ENCODE data around the gene VPS16. TPM values are rescaled to one million over a fixed set of nuclear protein-coding genes. Genes with fewer than 3 reads are reported as not detected.
"Not testable (repeated sequence)": the region's sequence is repeated elsewhere in the genome, so short reads cannot be mapped to it uniquely, and the experiment has no call there.

The VPS16 gene
- total RNA-seq, 1 experiment from 2014 or later = 40.5 TPM

GRCh38 chr20:2800521-2801285, 39.8 kb upstream of the VPS16 start, which contains the start of gene CPXM1:
Gene CPXM1 (minus strand): TSS chr20:2800627. CDS start chr20:2800572, 55 bp downstream.
- DNase-seq (ENCODE audit: low read depth in 1 of 2, low spot score in 2 of 2) = peak in 1 of 2 experiments; percentile 17
- H3K36me3 ChIP-seq = no peaks in the 10 kb centered on the region
- peak within 1 kb of the TSS; percentile 31 for H3K4me3 ChIP-seq
- H3K4me1 ChIP-seq (replicated peaks) = peaks cover 16% of the 10 kb centered on the region
- H3K27me3 ChIP-seq (replicated peaks) = peaks cover 35% of the 10 kb centered on the region
- no peaks in the 10 kb centered on the region; the same call in 1 of the 2 replicates for H3K9me3 ChIP-seq (replicated peaks)
- H3K27ac ChIP-seq = no peak within 1 kb of the TSS

GRCh38 chr20:2801286-2801728, 39.2 kb upstream of the VPS16 start:
- H3K4me3 ChIP-seq = no peak overlapping the region; the same call in 1 of the 2 replicates
- H3K27me3 ChIP-seq (replicated peaks) = peaks cover 35% of the 10 kb centered on the region
- no peaks in the 10 kb centered on the region for H3K36me3 ChIP-seq
- H3K27ac ChIP-seq = no peak overlapping the region
- no peak for DNase-seq (ENCODE audit: low read depth in 1 of 2, low spot score in 2 of 2)
- no peaks in the 10 kb centered on the region; the same call in 1 of the 2 replicates for H3K9me3 ChIP-seq (replicated peaks)
- H3K4me1 ChIP-seq (replicated peaks) = peaks cover 16% of the 10 kb centered on the region

GRCh38 chr20:2804041-2804828, 36.3 kb upstream of the VPS16 start:
- peaks cover 33% of the 10 kb centered on the region for H3K27me3 ChIP-seq (replicated peaks)
- no peak overlapping the region for H3K4me3 ChIP-seq
- no peaks in the 10 kb centered on the region; the same call in 1 of the 2 replicates for H3K9me3 ChIP-seq (replicated peaks)
- H3K36me3 ChIP-seq = no peaks in the 10 kb centered on the region
- peak in 1 of 2 experiments; percentile 30 for DNase-seq (ENCODE audit: low read depth in 1 of 2, low spot score in 2 of 2)
- H3K4me1 ChIP-seq (replicated peaks) = peaks cover 16% of the 10 kb centered on the region
- no peak overlapping the region for H3K27ac ChIP-seq

GRCh38 chr20:2804852-2805688, 35.5 kb upstream of the VPS16 start:
- peaks cover 24% of the 10 kb centered on the region for H3K27me3 ChIP-seq (replicated peaks)
- H3K9me3 ChIP-seq (replicated peaks) = no peaks in the 10 kb centered on the region; the same call in 1 of the 2 replicates
- H3K36me3 ChIP-seq = no peaks in the 10 kb centered on the region
- H3K27ac ChIP-seq = no peak overlapping the region
- no peak overlapping the region for H3K4me3 ChIP-seq
- DNase-seq (ENCODE audit: low read depth in 1 of 2, low spot score in 2 of 2) = peak in 1 of 2 experiments; percentile 40
- peaks cover 15% of the 10 kb centered on the region for H3K4me1 ChIP-seq (replicated peaks)

- H3K36me3 ChIP-seq = no peaks in the 10 kb centered on the region
- no peak overlapping the region for H3K27ac ChIP-seq
- DNase-seq (ENCODE audit: low read depth in 1 of 2, low spot score in 2 of 2) = no peak
- H3K4me1 ChIP-seq (replicated peaks) = peaks cover 9% of the 10 kb centered on the region
- peaks cover 18% of the 10 kb centered on the region for H3K27me3 ChIP-seq (replicated peaks)
- H3K9me3 ChIP-seq (replicated peaks) = no peaks in the 10 kb centered on the region; the same call in 1 of the 2 replicates
- H3K4me3 ChIP-seq = no peak overlapping the region
Observed at GRCh38 chr20:2805689-2806350, 34.7 kb upstream of the VPS16 start.

- peaks cover 13% of the 10 kb centered on the region for H3K27me3 ChIP-seq (replicated peaks)
Observed at GRCh38 chr20:2806351-2806701, 34.2 kb upstream of the VPS16 start.

GRCh38 chr20:2807019-2807418, 33.5 kb upstream of the VPS16 start:
- DNase-seq (ENCODE audit: low read depth in 1 of 2, low spot score in 2 of 2) = peak in 1 of 2 experiments; percentile 19
- H3K9me3 ChIP-seq (replicated peaks) = 0 out of 2 replicates have a peak, but pooled peaks cover 1% of the 10 kb centered on the region
- no peaks in the 10 kb centered on the region for H3K4me1 ChIP-seq (replicated peaks)
- no peaks in the 10 kb centered on the region for H3K36me3 ChIP-seq
- peaks cover 8% of the 10 kb centered on the region for H3K27me3 ChIP-seq (replicated peaks)
- no peak overlapping the region for H3K4me3 ChIP-seq
- no peak overlapping the region for H3K27ac ChIP-seq

More at GRCh38 chr20:2806351-2806701, 34.2 kb upstream of the VPS16 start:
- Histone ChIP-seq H3K27ac (no peak overlapping the region), H3K4me3 (no peak overlapping the region), H3K36me3 (no peaks in the 10 kb centered on the region), H3K9me3 (replicated peaks) (no peaks in the 10 kb centered on the region; the same call in 1 of the 2 replicates), H3K4me1 (replicated peaks) (peaks cover 4% of the 10 kb centered on the region)
- DNase-seq (ENCODE audit: low read depth in 1 of 2, low spot score in 2 of 2) = peak in 1 of 2 experiments; percentile 16

- not testable (repeated sequence) for H3K27ac ChIP-seq; H3K4me1 ChIP-seq (replicated peaks); H3K9me3 ChIP-seq (replicated peaks); H3K27me3 ChIP-seq (replicated peaks); DNase-seq (ENCODE audit: low read depth in 1 of 2, low spot score in 2 of 2); H3K36me3 ChIP-seq; H3K4me3 ChIP-seq
Observed at GRCh38 chr20:2807929-2808328, 32.6 kb upstream of the VPS16 start.

GRCh38 chr20:2809690-2810089, 30.9 kb upstream of the VPS16 start:
- H3K27me3 ChIP-seq (replicated peaks) = no peaks in the 10 kb centered on the region; the same call in 1 of the 2 replicates
- H3K36me3 ChIP-seq = no peaks in the 10 kb centered on the region
- no peak overlapping the region for H3K4me3 ChIP-seq
- DNase-seq (ENCODE audit: low read depth in 1 of 2, low spot score in 2 of 2) = peak in 1 of 2 experiments; percentile 16
- peaks cover 7% of the 10 kb centered on the region for H3K4me1 ChIP-seq (replicated peaks)
- 0 out of 2 replicates have a peak, but pooled peaks cover 7% of the 10 kb centered on the region for H3K9me3 ChIP-seq (replicated peaks)
- H3K27ac ChIP-seq = no peak overlapping the region

- Histone ChIP-seq H3K4me1 (replicated peaks) (peaks cover 14% of the 10 kb centered on the region), H3K27me3 (replicated peaks) (no peaks in the 10 kb centered on the region), H3K27ac (no peak overlapping the region), H3K36me3 (no peaks in the 10 kb centered on the region), H3K9me3 (replicated peaks) (0 out of 2 replicates have a peak, but pooled peaks cover 7% of the 10 kb centered on the region), H3K4me3 (no peak overlapping the region)
- DNase-seq (ENCODE audit: low read depth in 1 of 2, low spot score in 2 of 2) = no peak
Observed at GRCh38 chr20:2812189-2812588, 28.4 kb upstream of the VPS16 start.

GRCh38 chr20:2814076-2814475, 26.5 kb upstream of the VPS16 start:
- Histone ChIP-seq H3K4me1 (replicated peaks) (peaks cover 14% of the 10 kb centered on the region), H3K36me3 (no peaks in the 10 kb centered on the region), H3K27ac (no peak overlapping the region), H3K27me3 (replicated peaks) (no peaks in the 10 kb centered on the region), H3K4me3 (no peak overlapping the region), H3K9me3 (replicated peaks) (0 out of 2 replicates have a peak, but pooled peaks cover 7% of the 10 kb centered on the region)
- DNase-seq (ENCODE audit: low read depth in 1 of 2, low spot score in 2 of 2) = peak in 1 of 2 experiments; percentile 25

GRCh38 chr20:2814587-2815051, 25.9 kb upstream of the VPS16 start, which contains the start of gene C20orf141:
Gene C20orf141 (plus strand): TSS chr20:2814987. CDS start chr20:2815185, 198 bp downstream.
- H3K36me3 ChIP-seq = no peaks in the 10 kb centered on the region
- peak; percentile 87 to 92 for DNase-seq (ENCODE audit: low read depth in 1 of 2, low spot score in 2 of 2)
- no peak within 1 kb of the TSS for H3K4me3 ChIP-seq
- 0 out of 2 replicates have a peak, but pooled peaks cover 7% of the 10 kb centered on the region for H3K9me3 ChIP-seq (replicated peaks)
- H3K27ac ChIP-seq = peak within 1 kb of the TSS; percentile 23
- H3K27me3 ChIP-seq (replicated peaks) = no peaks in the 10 kb centered on the region
- peaks cover 14% of the 10 kb centered on the region for H3K4me1 ChIP-seq (replicated peaks)

Data from SJSA1 (cell line).